Thyroid gland (tissue), 4 donors: ENCODE measurements around the gene MEAF6.

Source experiments
- CTCF ChIP-seq, 6 experiments: fragments of 200-600 bp in 3 of 6; fragments of 450-650 bp in 3 of 6; sonication (generic) in 3 of 6; IDR thresholded peaks; one replicate each; pipeline ENCODE4 v1.5.1; 2016 to 2019; ENCODE audit warnings: antibody characterized with exemption in 6 of 6, mild to moderate bottlenecking in 2 of 6, inconsistent platforms in 1 of 6, moderate library complexity in 1 of 6
- POLR2A ChIP-seq, 2 donors: fragments of 450-650 bp; IDR thresholded peaks; one replicate each; pipeline ENCODE4 v1.6.1; 2017; ENCODE audit warnings: antibody characterized with exemption in 2 of 2, mild to moderate bottlenecking in 2 of 2, moderate library complexity in 1 of 2

DNA sequence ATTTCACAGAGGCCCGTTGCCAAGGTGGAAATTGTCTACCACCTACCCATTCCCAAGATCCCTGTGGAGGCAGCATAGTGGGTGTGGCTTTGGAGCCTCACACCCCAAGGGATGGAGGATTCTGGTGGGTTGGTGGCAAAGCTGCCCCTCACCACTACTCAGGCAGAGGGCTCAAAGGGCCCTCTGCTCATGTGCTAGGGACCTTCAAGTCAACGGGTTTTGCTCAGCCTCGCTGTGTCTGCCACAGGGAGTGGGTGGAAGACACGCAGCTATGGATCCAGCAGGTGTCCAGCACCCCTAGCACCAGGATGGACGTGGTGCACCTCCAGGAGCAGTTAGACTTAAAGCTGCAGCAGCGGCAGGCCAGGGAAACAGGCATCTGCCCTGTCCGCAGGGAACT is 44.5 kb upstream of the MEAF6 start:
- TF ChIP-seq CTCF (IDR thresholded peaks at IDR 0.05) (no peak), POLR2A (IDR thresholded peaks at IDR 0.05) (no peak)
